ENCODE measurements around the gene FASTKD1.
"Not testable (repeated sequence)": the region's sequence is repeated elsewhere in the genome, so short reads cannot be mapped to it uniquely, and the experiment has no call there.

FASTKD1 gene

DNA sequence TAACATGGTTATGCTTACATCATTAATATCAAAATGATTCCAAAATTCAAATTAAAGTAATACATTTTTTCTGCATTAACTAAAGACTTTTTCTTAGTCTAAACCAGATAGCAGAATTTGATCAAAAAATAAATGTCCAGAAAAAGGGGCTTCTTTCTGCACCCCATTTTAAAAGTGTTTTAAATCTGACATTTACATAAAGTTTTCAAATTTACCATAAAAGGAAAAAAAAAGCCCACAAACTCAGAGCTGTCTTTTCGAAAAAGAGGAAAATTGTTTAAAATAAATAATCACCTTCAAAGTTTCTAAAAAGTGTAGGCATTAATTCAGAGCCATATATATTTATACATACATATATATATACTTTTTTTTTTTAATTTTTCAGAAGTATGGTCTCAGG is 1.5 kb downstream of the FASTKD1 start:
- no peak for DNase-seq (ENCODE audit: low read depth in 2 of 2)

DNA sequence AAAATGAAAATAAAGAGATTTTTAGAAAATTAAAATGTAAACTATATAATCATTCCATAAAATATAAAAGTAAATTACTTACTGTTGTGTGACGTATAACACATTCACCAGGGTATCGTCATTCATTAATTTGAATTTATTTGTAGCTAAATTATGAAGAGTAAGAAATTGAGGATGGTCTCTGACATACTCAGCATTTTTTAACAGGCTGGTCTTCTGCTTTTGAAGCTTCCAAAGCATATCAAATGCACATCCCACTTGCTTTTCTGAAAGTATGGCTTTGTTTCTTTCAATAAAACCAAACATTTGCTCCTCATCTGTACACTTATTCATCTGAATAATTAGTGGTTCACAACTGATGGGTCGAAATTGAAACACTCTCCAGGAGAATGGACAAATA is 2.1 kb downstream of the FASTKD1 start:
- no peak for DNase-seq (ENCODE audit: low read depth in 2 of 2)

DNA sequence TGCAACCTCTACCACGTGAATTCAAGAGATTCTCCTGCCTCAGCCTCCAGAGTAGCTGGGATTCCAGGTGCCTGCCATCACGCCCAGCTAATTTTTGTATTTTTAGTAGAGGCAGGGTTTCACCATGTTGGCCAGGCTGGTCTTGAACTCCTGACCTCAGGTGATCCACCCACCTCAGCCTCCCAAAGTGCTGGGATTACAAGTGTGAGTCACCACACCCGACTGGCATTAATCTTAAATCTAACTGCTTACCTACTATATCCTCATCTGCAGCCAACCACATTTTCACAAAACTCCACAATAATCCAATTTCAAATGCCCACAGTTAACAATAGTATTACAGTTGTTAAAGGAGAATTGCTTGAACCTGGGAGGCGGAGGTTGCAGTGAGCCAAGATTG is 2.9 kb downstream of the FASTKD1 start:
- not testable (repeated sequence) for DNase-seq (ENCODE audit: low read depth in 2 of 2)

DNA sequence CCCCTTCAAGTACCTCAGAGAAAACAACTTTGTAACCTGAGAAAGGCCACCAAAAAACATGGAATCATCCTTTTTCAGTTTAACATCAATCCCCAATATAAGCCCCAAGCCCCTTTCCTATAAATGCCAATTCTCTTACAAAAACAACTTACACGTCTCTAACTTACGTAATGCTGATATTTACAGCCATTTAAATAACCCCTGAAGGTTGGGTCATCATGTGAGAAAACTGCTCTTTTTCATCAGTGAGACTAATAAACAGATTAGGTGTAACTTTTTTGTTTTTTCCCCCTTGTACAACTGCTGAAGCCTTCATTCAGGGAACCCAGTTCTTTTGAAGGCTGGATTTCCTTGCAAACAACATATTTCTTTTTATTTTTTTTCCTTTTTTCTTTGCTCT is 3.7 kb downstream of the FASTKD1 start:
- no peak for DNase-seq (ENCODE audit: low read depth in 2 of 2)

DNA sequence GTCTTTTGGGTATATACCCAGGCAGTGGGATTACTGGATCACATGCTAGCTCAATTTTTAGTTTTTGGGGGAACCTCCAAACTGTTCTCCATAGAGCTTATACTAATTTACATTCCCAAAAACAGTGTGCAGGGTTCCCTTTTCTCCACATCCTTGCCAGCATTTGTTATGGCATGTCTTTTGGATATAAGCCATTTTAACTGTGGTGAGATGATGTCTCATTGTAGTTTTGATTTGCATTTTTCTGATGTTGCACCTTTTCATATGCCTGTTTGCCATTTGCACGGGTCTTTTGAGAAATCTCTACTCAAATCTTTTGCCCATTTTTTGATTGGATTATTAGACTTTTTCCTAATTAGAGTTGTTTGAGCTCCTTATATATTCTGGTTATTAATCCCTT is 8.0 kb downstream of the FASTKD1 start:
- no peak for DNase-seq (ENCODE audit: low read depth in 2 of 2)

DNA sequence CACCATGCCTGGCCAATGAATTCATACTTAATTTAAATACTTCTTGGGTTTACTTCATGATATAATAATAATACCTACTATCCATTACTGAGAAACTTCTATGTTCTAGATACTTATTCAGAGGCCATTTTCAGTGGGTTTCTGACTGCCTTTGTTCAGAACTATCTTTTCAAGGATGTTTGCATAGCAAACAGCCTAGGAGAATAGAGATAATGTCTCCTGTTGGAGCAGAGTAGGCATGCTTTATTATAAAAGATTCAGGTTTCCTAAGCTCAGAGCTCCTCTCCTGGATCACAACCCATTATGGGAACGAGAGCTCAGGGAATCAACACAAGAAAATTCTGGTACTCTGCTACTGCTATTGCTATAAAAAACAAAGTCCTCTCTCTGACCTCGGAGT is 11.1 kb downstream of the FASTKD1 start:
- no peak for DNase-seq (ENCODE audit: low read depth in 2 of 2)

DNA sequence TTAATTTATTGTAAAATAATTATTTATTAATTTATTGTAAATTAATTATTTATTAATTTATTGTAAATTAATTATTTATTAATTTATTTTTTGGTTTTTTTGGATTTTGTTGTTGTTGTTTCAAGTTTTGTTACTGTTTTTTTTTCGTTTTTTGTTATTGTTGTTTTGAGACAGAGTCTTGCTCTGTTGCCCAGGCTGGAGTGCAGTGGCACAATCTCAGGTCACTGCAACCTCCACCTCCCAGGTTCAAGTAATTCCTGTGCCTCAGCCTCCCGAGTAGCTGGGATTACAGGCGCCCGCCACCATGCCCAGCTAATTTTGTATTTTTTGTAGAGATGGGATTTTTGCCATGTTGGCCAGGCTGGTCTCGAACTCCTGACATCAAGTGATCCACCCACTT is 11.6 kb downstream of the FASTKD1 start:
- DNase-seq (ENCODE audit: low read depth in 2 of 2): not testable (repeated sequence)

DNA sequence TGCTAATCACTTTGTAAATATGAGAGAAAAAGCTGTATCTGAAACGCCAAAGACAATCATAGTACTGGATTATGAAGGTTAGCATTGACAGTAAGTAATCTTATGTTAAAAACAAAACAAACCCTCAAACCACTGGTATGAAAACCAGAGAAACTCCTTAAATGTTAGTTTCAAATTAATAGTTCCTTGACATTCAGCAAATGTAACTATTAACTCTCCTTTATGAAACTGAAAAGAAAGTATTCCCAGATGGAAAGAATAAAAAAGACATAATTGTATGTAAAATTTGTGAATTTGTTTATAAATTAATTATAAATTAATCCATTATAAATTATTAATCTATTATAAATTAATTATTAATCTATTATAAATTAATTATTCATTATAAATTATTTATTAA is 12.3 kb downstream of the FASTKD1 start:
- no peak for DNase-seq (ENCODE audit: low read depth in 2 of 2)

DNA sequence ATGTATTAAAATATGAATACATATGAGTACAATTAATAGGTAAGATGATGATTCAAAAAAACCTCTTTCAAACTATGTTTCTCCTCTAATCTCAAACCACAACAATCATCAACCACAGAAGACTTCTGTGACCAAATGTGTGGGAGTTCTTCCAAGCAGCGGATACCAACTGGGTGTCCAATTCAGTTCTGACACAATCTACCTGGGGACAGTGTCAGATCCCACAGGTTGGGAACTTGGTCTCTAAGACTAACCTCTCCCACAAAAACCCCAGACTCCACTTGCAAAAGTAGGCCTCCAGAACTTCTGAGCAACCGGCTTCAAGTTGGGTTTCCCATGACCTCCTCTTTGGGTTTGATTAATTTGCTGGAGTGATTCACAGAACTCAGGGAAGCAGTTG is 26.9 kb downstream of the FASTKD1 start:
- no peak for DNase-seq (ENCODE audit: low read depth in 2 of 2)

DNA sequence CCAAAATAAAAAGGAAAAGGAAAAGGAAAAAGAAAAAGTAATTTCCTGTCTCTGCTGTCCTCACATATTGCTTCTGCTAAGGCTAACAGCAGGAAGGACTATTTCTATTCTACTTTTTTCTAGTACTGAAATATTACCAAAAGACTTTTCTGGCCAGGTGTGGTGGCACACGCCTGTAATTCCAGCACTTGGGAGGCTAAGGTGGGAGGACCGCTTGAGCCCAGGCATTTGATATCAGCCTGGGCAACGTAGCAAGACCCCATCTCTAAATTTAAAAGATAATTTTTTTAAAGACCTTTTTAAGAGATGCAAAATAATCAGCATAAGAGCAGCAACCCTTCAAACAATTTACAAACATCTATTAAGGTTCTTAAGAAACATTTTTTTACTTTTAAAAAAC is 31.2 kb downstream of the FASTKD1 start:
- DNase-seq (ENCODE audit: low read depth in 2 of 2): no peak

DNA sequence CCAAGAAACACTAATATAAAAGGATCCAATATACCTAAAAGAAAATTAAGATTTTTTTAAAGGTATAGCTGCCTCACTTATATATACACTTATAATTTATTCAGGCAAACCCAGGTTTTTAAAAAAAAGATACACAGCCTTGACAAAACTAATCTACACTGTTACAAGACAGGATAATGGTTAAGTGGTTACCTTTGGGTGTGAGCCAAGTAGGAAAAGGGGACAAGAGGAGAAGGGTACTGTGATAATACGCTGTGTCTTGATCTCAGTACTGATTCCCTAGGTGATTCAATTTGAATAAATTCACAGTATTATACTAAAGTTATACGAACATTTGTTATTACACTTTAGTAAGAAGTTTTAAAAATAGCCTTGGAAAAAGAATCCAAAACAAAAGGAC is 33.5 kb downstream of the FASTKD1 start:
- DNase-seq (ENCODE audit: low read depth in 2 of 2): no peak

DNA sequence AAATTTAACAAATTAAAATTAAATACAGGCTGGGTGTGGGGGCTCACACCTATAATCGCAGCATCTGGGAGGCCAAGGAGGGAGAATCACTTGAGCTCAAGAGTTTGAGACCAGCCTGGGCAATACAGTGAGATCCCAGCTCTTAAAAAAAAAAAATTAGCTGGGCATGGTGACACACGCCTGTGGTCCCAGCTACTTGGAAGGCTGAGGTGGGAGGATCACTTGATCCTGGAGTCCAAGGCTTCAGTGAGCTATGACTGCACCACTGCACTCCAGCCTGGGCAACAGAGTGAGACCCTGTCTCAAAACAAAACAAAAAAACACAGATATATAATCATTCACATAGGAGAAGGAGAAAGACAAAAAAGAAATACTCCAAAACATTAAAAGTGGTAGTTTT is 34.2 kb downstream of the FASTKD1 start:
- DNase-seq (ENCODE audit: low read depth in 2 of 2): not testable (repeated sequence)

DNA sequence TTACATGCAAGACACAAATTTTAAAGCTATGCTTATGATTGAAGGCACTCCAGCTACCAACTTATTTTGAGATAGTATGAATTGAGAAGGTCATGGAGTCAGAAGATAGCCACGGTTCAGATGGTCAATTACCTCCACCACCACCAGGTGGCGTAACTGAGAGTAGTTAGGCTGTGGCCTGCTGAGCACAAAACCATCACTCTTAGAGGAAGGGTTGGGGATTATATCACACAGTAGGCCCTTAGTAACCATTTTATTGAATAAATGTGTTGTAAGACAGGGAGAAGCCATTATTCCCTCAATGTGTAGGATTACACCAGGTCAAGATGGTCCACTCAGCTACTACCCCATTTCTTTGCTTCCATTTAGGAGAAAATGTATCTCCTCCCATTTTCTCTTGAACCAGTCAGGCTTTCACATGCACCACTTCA is 45.4 kb downstream of the FASTKD1 start:
- peak in 1 of 2 experiments; percentile 5 for DNase-seq (ENCODE audit: low read depth in 2 of 2)

DNA sequence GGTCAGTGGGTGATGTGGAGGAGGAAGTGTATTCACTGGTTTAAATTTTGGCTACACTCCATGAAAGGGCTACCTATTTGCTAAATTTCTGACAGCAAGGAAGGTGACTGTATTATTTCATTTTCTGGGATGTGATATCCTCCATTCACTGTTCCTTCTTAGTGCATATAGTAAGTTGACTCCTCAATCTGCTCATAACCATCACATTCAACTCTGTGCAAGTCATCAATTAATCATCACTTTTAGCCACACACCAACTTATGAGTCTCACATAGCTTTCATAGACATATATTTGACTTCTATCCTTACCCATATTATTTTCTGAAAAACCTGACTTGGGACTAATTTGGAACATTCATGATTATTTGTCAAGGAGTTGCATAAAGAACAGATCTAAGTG is 47.2 kb downstream of the FASTKD1 start:
- no peak for DNase-seq (ENCODE audit: low read depth in 2 of 2)

DNA sequence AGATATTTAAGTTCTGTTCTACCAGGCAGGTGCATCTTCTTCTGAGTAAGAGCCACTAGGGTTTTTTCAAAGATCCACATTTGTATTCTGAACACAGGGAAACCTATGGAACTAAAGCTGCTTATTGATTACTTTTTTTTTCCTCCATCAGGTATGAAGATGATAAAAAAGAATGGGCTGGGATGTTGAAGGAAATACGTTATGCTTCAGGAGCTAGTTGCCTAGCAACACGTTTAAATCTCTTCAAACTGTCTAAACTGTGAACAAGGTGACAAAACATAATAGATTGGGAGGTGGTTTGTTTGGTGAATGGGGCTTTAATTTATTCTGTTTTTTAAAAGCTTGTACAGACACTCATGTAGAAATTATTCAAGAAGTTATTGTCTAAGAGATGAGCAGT is 48.2 kb downstream of the FASTKD1 start:
- no peak for DNase-seq (ENCODE audit: low read depth in 2 of 2)

DNA sequence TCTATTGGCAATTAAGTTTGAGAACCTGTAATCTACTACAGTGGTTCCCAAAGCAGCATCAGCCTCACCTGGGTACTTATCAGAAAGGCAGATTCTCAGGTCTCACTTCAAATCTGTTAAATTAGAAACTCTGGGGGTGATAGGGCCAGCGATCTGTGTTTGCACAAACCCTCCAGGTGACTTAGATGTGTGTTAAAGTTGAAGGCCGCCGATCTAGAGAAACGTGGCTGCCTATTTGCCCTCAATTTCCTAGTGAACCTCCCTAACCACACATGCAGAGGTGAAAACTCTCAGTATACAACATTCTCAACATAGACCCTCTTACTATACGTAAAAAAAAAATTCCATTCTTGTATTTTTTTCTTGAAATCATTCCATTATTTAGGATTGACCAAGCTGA is 50.0 kb downstream of the FASTKD1 start:
- DNase-seq (ENCODE audit: low read depth in 2 of 2): no peak

DNA sequence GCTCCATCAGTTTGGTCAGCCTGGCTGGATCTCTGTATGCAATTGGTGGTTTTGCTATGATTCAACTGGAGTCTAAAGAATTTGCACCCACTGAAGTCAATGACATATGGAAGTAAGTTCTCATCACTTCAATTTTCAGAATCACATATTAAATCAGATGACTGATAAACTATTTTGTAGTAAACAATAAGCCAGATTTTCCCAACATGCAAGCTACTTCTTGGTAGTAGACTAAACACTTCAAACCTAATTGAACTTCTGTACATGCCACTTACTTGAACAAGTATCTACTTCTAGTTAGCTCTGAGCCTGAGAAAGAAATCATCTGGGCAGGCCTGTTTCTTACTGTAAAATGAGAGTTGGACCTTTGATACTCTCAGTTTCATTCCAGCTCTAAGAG is 52.8 kb downstream of the FASTKD1 start:
- DNase-seq (ENCODE audit: low read depth in 2 of 2): no peak

DNA sequence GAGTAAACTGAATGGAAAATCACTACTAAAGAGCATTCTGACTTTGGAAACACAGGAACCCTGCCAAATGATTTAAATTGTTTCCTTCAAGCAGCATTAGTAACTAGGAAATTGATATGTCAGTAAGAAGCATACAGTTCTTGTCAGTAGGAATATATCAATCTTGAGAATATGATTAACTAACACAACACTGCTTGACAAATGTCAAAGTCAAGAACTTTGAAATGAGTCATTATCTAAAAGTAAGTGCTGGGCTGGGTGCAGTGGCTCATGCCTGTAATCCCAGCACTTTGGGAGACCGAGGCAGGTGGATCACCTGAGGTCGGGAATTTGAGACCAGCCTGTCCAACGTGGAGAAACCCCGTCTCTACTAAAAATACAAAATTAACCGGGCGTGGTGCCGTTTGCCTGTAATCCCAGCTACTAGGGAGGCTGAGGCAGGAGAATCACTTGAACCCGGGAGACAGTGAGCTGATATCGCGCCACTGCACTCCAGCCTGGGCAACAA is 57.1 kb downstream of the FASTKD1 start:
- not testable (repeated sequence) for DNase-seq (ENCODE audit: low read depth in 2 of 2)

DNA sequence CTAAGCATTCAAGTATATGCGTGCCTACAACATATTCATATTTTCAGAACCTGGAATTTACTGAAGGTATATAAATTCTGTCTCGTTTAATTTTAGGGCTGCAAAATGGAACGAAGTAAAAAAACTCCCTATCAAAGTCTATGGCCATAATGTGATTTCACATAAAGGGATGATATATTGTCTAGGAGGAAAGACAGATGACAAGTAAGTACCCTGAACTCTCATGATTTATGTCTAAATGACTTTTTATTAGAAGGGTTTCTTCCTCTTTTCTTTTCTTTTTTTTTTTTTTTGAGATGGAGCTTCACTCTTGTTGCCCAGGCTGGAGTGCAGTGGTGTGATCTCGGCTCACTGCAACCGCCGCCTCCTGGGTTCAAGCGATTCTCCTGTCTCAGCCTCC is 58.9 kb downstream of the FASTKD1 start:
- not testable (repeated sequence) for DNase-seq (ENCODE audit: low read depth in 2 of 2)

DNA sequence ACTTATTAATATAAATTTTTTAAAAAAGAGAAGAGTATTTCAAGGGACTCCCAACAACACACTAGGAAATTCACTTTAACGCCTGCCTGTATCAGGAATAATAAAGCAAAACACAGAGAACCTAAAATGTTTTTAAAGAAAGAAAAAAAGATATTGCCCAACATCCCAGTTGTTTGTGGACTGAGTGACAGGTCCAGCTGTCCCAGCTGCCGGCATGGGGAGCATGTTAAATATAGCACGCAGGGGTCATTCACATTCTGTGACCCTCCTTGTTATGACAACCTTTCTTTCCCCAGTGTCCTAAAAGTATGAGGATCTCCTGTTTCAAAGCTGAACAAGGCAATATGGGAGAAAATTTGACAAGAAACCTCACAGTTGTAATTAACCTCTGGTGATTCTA is 59.7 kb downstream of the FASTKD1 start:
- DNase-seq (ENCODE audit: low read depth in 2 of 2): no peak

DNA sequence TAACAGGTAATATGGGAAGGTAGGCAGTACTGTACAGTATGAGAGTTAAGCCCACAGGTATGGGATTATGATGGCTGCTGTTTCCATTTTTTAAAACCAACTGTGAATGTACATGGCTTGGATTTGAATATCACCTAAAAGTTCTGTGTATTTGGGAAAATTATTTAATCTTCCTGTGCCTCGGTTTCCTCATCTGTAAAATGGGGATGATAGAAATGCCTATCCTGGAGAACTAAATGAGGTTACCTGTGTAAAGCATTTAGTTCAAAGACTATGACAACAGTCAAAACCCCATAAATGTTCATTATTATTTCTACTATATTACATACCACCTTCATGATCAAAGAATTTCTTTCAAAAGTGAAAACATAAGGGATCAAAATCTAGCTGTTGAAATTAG is 60.6 kb downstream of the FASTKD1 start:
- DNase-seq (ENCODE audit: low read depth in 2 of 2): no peak

DNA sequence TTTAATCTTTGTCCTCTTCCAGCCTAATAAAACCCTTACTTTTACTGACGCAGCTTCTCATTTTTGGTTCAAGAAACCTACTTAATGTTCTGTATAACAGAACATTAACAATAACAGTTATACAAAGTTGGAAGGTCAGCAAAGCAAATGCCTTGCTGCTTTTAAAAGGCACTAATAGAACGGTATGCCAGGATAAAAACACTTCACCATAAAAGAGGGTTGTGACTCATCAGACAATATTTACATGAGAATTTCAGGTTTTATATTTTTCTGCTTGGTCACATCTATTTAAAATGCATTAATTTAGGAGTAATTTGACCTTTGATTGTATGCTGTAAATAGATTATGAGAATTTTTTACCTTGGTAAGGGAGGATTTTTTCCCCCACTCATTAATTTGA is 61.1 kb downstream of the FASTKD1 start:
- no peak for DNase-seq (ENCODE audit: low read depth in 2 of 2)

DNA sequence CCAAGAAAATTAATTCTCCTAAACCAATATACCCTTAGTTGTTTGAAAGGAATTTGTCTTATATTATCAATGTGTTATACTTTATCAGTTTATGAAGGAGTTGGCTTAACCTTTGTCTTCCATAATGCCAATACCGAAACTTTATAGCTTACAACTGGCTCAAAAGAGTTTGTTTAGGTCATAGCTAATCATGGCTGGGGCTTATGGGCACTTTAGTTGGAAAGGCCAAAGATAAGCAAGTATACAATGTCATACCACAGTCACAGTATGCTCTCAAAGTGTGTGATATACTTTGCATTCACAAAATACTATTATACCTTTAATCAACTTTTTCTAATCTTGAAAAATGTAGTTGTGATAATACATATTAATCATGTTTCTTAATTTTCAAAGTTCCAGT is 61.8 kb downstream of the FASTKD1 start:
- DNase-seq (ENCODE audit: low read depth in 2 of 2): no peak

DNA sequence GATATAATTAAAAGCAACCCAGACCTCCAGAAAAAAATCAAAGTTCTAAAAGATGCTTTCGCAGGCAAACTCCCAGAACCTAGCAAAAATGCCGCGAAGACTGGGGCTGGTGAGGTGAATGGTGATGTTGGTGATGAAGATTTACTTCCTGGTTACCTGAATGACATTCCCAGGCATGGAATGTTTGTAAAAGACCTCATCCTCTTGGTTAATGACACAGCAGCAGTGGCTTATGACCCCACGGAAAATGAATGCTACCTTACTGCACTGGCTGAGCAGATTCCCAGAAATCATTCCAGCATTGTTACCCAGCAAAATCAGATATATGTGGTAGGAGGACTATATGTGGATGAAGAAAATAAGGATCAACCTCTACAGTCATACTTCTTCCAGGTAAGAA is 63.2 kb downstream of the FASTKD1 start:
- DNase-seq (ENCODE audit: low read depth in 2 of 2): no peak

DNA sequence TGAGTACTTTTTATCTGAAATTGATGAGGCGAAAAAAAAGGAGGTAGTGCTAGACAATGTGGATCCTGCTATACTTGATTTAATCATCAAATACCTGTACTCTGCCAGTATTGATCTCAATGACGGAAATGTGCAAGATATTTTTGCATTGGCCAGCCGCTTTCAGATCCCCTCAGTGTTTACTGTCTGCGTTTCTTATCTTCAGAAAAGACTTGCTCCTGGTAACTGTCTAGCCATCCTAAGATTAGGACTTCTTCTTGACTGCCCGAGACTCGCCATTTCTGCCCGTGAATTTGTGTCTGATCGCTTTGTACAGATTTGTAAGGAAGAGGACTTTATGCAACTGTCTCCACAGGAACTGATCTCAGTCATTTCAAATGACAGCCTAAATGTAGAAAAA is 63.7 kb downstream of the FASTKD1 start:
- DNase-seq (ENCODE audit: low read depth in 2 of 2): no peak
